HG03558 (cell line): Measurements from ENCODE around the gene TBC1D5.

Source experiments
- ATAC-seq: cut with Tn5 transposase; IDR thresholded peaks from one replicate; pipeline ENCODE4 v1.9.1; 2021; ENCODE audit warnings: moderate number of reproducible peaks; ENCODE audit not compliant: unreplicated experiment; ENCODE audit errors: extremely low read depth

Gene TBC1D5

DNA sequence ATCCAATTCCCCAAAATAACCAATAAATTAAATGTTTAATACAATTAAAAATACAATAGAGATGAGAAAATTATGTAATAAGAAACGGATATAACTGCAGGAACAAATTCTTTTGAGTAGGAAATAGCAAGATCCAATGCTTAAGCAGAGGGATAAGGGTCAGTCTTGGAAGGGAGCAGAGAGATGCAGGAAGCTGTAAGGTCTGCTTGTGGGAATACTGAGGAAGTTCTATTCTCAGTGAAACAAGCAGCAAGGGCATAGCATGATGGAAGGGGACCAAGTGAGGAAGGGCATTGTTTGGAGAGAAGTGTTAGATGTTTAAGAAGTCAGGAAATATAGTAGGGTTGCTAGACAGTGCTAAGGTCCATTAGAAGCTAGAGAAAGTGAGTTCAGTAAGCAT lies 409.0 kb downstream of the TBC1D5 start:
- ATAC-seq, result no peak

DNA sequence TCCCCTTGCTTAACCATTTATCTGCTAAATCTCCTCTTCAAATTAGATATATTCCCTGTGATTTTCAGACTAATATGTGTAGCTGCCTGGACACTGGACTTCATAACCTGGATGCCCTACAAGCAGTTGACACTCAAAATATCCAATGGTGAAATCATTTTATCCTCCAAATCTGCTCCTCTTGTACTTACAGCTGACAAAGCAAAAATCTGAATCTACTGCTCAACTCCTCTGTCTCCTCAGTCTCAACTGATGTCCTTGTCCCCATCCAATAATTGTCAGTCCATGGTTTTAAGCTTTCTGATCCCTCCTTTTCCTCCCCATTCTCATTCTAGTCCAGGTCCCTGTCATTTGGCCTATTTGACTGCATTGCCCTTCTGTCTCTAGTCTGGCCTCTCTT lies 411.8 kb downstream of the TBC1D5 start:
- no peak for ATAC-seq

DNA sequence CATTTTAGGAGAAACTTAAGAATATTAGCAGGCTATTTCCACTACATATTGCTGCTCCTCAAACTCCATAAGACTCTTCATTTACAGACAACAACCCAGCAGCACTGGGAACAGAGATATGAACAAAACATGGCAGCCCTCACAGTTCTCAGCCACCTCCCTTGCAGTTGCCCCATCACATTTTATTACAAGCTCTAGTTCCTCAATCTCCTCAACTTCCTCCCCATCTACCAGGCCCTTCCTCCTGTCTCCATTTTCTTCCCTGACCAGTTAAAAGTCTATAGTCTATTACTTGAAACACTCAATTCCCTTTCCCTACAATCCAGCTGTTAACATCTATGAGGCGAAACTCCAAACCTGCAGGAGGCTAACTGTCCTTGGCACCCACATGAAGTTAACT lies 412.5 kb downstream of the TBC1D5 start:
- no peak for ATAC-seq

- no peak for ATAC-seq
These were observed 420.2 kb downstream of the TBC1D5 start for GRCh38 chr3:17322106-17322793.

DNA sequence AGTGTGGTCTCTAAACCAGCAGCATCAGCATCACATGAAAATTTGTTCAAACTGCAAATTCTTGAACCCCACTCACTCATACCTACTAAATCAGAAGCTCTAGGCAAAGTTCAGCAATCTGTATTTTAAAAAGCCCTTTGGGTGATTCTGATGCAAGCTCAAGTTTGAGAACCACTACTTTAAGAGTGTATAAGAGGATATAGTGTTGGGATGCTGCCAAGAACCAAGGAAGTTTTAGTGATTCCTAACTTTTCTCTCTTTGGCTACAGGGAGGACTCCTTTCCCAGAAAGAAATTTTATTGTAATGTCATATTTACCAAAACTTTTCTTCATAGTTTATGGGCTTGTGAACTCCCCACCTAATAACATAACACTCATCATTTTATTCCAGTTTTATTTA lies 422.2 kb downstream of the TBC1D5 start:
- ATAC-seq, result no peak

DNA sequence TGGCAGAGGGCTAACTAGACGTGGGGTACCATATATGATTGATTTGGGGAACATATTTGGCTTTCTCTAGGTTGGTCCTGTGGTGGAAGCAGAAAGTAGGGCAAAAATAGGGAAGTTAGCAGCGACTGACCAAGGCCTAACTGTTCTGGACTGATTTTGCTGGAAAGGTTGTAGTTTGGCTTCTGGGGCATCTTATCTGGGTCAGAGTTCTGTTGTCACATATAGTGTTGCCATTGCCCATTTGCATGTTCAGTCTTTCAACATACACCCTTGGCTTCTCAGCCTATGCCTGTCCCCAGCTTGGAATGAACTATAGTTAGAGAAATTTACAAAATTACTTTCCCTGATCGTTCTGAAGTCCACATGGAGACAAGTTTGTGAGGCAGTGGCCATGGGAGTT lies 426.5 kb downstream of the TBC1D5 start:
- no peak for ATAC-seq

GRCh38 chr3:17314171-17314570 lies 428.3 kb downstream of the TBC1D5 start:
- no peak for ATAC-seq

DNA sequence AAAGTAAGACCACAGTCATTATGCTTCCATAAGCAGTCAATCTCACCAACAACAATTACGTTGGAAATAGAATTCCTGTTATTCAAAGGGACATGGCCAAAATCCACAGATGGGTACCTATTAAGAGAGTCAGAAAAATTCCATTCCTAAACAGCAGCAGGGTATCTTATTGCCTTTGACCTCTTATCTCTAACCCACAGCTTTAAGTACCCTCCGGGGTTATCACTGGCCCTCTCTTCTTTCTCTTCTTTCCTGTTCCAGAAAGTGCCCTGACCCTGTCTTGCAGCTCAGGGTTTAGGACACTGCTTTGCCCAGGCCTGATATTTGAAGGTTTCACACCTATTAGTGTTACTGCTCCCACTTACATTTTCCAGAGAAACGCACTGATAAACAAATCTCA lies 428.7 kb downstream of the TBC1D5 start:
- no peak for ATAC-seq

GRCh38 chr3:17310983-17311382 lies 431.4 kb downstream of the TBC1D5 start:
- ATAC-seq, result no peak

DNA sequence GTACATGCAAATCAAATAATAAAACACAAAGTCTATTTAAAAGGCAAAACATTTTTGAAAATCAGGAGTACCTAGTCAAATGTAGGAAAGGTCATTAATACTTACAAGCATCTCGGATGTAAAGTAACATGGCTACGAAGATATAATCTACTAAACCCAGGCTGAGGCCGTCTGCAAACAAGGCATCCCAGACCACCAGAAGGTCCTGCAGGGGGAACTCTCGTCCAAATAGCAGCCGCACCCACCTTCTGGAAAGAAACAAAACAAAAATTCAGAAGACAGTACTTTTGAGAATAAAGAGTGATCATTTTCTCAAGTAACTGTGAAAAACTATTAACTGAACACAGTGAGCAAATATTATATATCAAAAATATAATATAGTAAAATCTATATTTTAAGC lies 434.5 kb downstream of the TBC1D5 start:
- no peak for ATAC-seq

DNA sequence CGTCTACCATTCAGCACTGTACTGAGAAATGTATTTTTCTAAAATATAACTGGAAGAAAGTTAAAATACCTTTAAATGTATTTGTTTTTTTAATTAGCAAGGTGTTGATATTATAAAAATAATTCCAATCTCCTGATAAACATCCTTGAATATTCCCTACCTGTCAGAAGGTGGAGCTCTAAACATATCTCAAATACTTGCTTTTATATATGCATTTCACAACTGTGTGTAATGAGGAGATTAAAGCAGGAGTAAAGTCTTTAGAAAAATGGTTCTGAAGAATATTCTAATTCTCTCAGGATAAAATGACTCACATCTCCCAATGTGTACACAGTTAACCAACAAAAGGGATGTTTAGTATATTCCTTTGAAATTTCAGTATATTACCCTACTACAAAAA lies 434.9 kb downstream of the TBC1D5 start:
- no peak for ATAC-seq

GRCh38 chr3:17304969-17305368 lies 437.5 kb downstream of the TBC1D5 start:
- no peak for ATAC-seq

- no peak for ATAC-seq
These were observed 439.7 kb downstream of the TBC1D5 start for GRCh38 chr3:17302774-17303173.

- ATAC-seq, result no peak
These were observed 440.3 kb downstream of the TBC1D5 start for GRCh38 chr3:17302170-17302569.

GRCh38 chr3:17301271-17301670 lies 441.2 kb downstream of the TBC1D5 start:
- no peak for ATAC-seq

GRCh38 chr3:17300441-17300840 lies 442.0 kb downstream of the TBC1D5 start:
- no peak for ATAC-seq

GRCh38 chr3:17298038-17298437 lies 444.4 kb downstream of the TBC1D5 start:
- no peak for ATAC-seq

DNA sequence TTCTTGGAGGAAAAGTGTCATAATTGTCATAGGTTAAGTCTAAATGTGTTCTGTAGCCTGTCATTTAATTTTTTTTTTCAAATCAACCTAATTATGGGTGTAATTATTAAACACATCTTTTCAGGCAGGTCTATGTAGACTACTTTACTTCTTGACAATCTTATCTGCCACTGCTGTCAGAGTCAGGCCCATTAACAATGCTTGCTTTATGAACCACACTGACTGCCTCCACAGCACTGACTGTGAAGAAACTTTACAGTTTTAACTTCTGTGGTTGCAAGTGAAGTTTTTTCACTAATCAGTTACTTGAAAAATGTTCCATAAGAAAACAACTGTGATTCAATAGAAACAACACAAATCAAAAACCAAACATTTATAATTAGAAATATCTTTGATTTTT lies 449.9 kb downstream of the TBC1D5 start:
- no peak for ATAC-seq

DNA sequence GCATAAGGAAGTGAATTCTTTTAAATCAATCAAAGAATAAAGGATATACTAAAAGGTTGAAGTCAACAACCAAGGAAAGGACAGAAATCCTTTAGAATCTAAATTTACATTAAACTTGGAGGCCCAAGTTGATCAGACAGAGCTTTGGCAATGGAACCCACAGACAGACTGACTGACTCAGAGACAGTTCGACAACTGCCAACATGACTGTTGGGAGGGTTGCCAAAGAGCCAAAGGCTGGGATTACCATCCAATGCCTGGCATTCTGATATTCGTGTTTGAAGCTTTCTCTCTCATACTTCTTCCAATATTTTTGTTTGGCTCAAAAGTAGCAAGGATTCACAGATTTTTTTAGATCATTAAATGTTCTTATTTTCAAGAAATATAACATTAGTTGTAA lies 451.5 kb downstream of the TBC1D5 start:
- ATAC-seq, result no peak

DNA sequence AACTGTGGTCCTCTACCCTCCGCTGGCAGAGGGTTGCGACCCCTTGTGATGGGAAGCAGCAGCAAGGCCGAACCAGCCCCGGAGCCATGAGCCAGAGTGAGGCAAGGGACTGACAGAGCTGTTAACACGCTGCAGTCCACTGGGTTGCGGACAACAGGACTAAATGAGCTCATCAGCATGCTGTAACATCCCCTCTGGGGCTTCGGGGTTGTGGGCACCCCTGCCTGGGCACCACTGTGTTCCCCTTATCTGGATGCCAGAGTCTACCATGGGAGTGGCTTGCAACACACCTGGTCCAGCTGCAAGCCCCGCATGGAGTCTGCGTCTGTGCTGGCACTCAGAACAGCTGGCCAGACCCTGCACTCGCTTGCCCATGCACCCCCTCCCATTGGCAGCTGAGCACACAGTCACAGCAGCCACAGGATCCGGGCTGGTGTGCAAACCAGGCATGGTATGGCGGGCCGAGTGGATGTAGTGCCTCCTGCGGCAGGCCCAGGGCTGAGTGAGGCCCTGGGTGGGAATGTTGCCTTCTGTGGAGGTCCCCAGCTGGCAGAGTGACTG lies 453.5 kb downstream of the TBC1D5 start:
- ATAC-seq, result no peak

- no peak for ATAC-seq
These were observed 455.3 kb downstream of the TBC1D5 start for GRCh38 chr3:17287006-17287689.

- ATAC-seq, result no peak
These were observed 464.4 kb downstream of the TBC1D5 start for GRCh38 chr3:17278006-17278405.
